BJ (cell line): ENCODE data around the gene NFKBIB. TPM values are rescaled to one million over a fixed set of nuclear protein-coding genes. Genes with fewer than 3 reads are reported as not detected.
A peak's percentile ranks its signal among the peaks of the same experiment; 100 is the strongest.

ENCODE experiments used
- CTCF ChIA-PET: fragments of 350-600 bp; formaldehyde crosslinking; extraction: SDS; loops from one replicate; lab custom pipeline; 2021; ENCODE audit warnings: antibody characterized with exemption, inconsistent platforms; lab: Yijun Ruan, JAX
- POLR2A ChIA-PET: fragments of 300-600 bp; sonication (Branson Sonifier 250); formaldehyde crosslinking; extraction: SDS; loops from one replicate; lab custom pipeline; 2021; ENCODE audit warnings: antibody characterized with exemption; lab: Charles Lee
- DNase-seq: peaks from one replicate; pipeline ENCODE4 v3.0.0-alpha.2; 2011; ENCODE audit warnings: low read depth
- H3K27me3 ChIP-seq: 2 replicates; pipeline ENCODE4 v1.6.0; 2011; ENCODE audit warnings: low read length; ENCODE audit not compliant: control insufficient read depth, insufficient read depth
- H3K36me3 ChIP-seq: 2 replicates; pipeline ENCODE4 v1.5.1; 2011; ENCODE audit warnings: low read length; ENCODE audit not compliant: control insufficient read depth, insufficient read depth
- H3K4me3 ChIP-seq: 2 replicates; pipeline ENCODE4 v1.5.1; 2011; ENCODE audit warnings: low read depth, mild to moderate bottlenecking, control low read depth, low read length
- CTCF ChIP-seq: IDR thresholded peaks from 2 replicates; pipeline ENCODE4 v1.5.1; 2011; ENCODE audit warnings: low read depth, mild to moderate bottlenecking, control low read depth, inconsistent platforms, low read length, moderate library complexity; ENCODE audit not compliant: insufficient read depth
- polyA minus RNA-seq: library from RNA; depleted of rRNA, polyadenylated mRNA; stranded (reverse); fragments of >200 nt; gene quantifications from 2 replicates; pipeline ENCODE4 v1.2.3, GENCODE V29; 2011; rRNA and poly(A)+ RNA removed
- polyA plus RNA-seq: library from polyadenylated mRNA; depleted of rRNA; stranded (reverse); fragments of >200 nt; gene quantifications from 2 replicates; pipeline ENCODE4 v1.2.3, GENCODE V29; 2011; rRNA removed

Gene NFKBIB
- polyA plus RNA-seq = 12.8 and 20.6 TPM in 2 replicates
- polyA minus RNA-seq = 2.6 and 4.3 TPM in 2 replicates

- peak; percentile 99 for DNase-seq
- Histone ChIP-seq H3K27me3 (no peaks in the 10 kb centered on the region), H3K36me3 (0 out of 2 replicates have a peak, but pooled peaks cover 1% of the 10 kb centered on the region), H3K4me3 (peak within 1 kb of the TSS; percentile 87)
- CTCF ChIA-PET = interaction anchor here (0.5 to 2.0 kb wide), 10 partner anchors 10 to 497 kb away, joined by 3 to 10 read pairs (median 4); partner anchors contain the start of genes FAM98C, MRPS12 and SARS2
- POLR2A ChIA-PET = interaction anchor here (0.5 kb wide), 1 partner anchor 58 kb away, joined by 15 read pairs; no protein-coding TSS in a partner anchor
- no peak for TF ChIP-seq CTCF
Measured at GRCh38 chr19:38899447-38900201, at the start of gene NFKBIB, which contains the start of gene SIRT2. Gene NFKBIB, plus strand, starts transcription at chr19:38899969. Its CDS starts 64 bp downstream, at chr19:38900033. Gene SIRT2, minus strand, starts transcription at chr19:38899618. Its CDS starts 97 bp downstream, at chr19:38899521.

- no peaks in the 10 kb centered on the region for H3K27me3 ChIP-seq
- peaks cover 14% of the 10 kb centered on the region for H3K36me3 ChIP-seq
- peak; percentile 100 for DNase-seq
- ChIA-PET POLR2A (interaction anchor here (0.6 to 1.0 kb wide), 3 partner anchors 13 to 201 kb away, joined by 6 to 9 read pairs (median 9); no protein-coding TSS in a partner anchor), CTCF (interaction anchor here (1.0 to 3.2 kb wide), 3 partner anchors 12 to 80 kb away, joined by 3 to 16 read pairs (median 3); partner anchors contain the start of genes MRPS12 and SARS2)
- H3K4me3 ChIP-seq = peak overlapping the region; percentile 90
- TF ChIP-seq CTCF = peak; percentile 19
Measured at GRCh38 chr19:38850436-38850975, 49.3 kb upstream of the NFKBIB start.

GRCh38 chr19:38850976-38851621 lies 48.7 kb upstream of the NFKBIB start:
- peaks cover 9% of the 10 kb centered on the region for H3K36me3 ChIP-seq
- H3K27me3 ChIP-seq = no peaks in the 10 kb centered on the region
- no peak for DNase-seq
- peak overlapping the region; percentile 90 for H3K4me3 ChIP-seq
- POLR2A ChIA-PET = interaction anchor here (0.6 to 1.0 kb wide), 4 partner anchors 12 to 202 kb away, joined by 3 to 9 read pairs (median 8); partner anchors contain the start of gene ECH1
- no peak for TF ChIP-seq CTCF
- CTCF ChIA-PET = interaction anchor here (1.0 to 3.2 kb wide), 5 partner anchors 10 to 217 kb away, joined by 3 to 16 read pairs (median 3); partner anchors contain the start of genes MRPS12 and SARS2

GRCh38 chr19:38851622-38852230 lies 48.0 kb upstream of the NFKBIB start:
- DNase-seq = no peak
- POLR2A ChIA-PET = interaction anchor here (0.5 to 1.0 kb wide), 4 partner anchors 20 to 313 kb away, joined by 3 to 9 read pairs (median 6); partner anchors contain the start of gene ECH1
- peak overlapping the region; percentile 90 for H3K4me3 ChIP-seq
- CTCF ChIA-PET = interaction anchor here (1.0 to 3.2 kb wide), 5 partner anchors 10 to 218 kb away, joined by 3 to 16 read pairs (median 5); no protein-coding TSS in a partner anchor
- no peak for TF ChIP-seq CTCF
- H3K27me3 ChIP-seq = no peaks in the 10 kb centered on the region
- H3K36me3 ChIP-seq = peaks cover 5% of the 10 kb centered on the region
